ENCODE results near the gene BABAM2. TPM values are rescaled to one million over a fixed set of nuclear protein-coding genes. Genes with fewer than 3 reads are reported as not detected.

BABAM2 gene
- total and polyA plus RNA-seq, 7 donors = 34.2 to 74.5 (median 52.3) TPM

- no peak for TF ChIP-seq CTCF (IDR thresholded peaks at IDR 0.05)
Measured at GRCh38 chr2:27984153-27984552, 93.6 kb downstream of the BABAM2 start.

GRCh38 chr2:27988306-27988705 is 97.8 kb downstream of the BABAM2 start:
- peaks cover 18% of the 10 kb centered on the region for H3K4me1 ChIP-seq
- intact Hi-C loops (cut with DNase I) = no loop called here
- H3K27ac ChIP-seq = no peak overlapping the region
- ATAC-seq (no peak), DNase-seq (no peak)
- H3K27me3 ChIP-seq (ENCODE audit: insufficient read depth in 3 of 3, low read length in 2 of 3) = no peaks in the 10 kb centered on the region
- no peak overlapping the region for H3K4me3 ChIP-seq
- TF ChIP-seq CTCF (IDR thresholded peaks at IDR 0.05) = no peak
- peaks cover 0 to 3% of the 10 kb centered on the region in 2 donors for H3K36me3 ChIP-seq (ENCODE audit: insufficient read depth in 1 of 2, low read depth in 1 of 2)
- no peaks in the 10 kb centered on the region for H3K9me3 ChIP-seq
- 72 to 85% (median 83%) methylated on average over 3 of the region's 3 CpGs for WGBS, 3 donors

More at GRCh38 chr2:27984153-27984552, 93.6 kb downstream of the BABAM2 start:
- Histone ChIP-seq H3K4me1 (no peaks in the 10 kb centered on the region), H3K27me3 (ENCODE audit: insufficient read depth in 3 of 3, low read length in 2 of 3) (no peaks in the 10 kb centered on the region), H3K36me3 (ENCODE audit: insufficient read depth in 1 of 2, low read depth in 1 of 2) (no peaks in the 10 kb centered on the region), H3K27ac (no peak overlapping the region), H3K9me3 (no peaks in the 10 kb centered on the region), H3K4me3 (no peak overlapping the region)
- ATAC-seq (no peak), DNase-seq (no peak)
- intact Hi-C loops (cut with DNase I) = no loop called here

GRCh38 chr2:27988718-27989117 is 98.2 kb downstream of the BABAM2 start:
- intact Hi-C loops (cut with DNase I) = no loop called here
- Histone ChIP-seq H3K4me3 (no peak overlapping the region), H3K27ac (no peak overlapping the region), H3K9me3 (no peaks in the 10 kb centered on the region), H3K27me3 (ENCODE audit: insufficient read depth in 3 of 3, low read length in 2 of 3) (no peaks in the 10 kb centered on the region), H3K4me1 (peaks cover 22% of the 10 kb centered on the region), H3K36me3 (ENCODE audit: insufficient read depth in 1 of 2, low read depth in 1 of 2) (peaks cover 0 to 3% of the 10 kb centered on the region in 2 donors)
- 78 to 86% (median 79%) methylated on average over 2 of the region's 2 CpGs for WGBS, 3 donors
- ATAC-seq (no peak), DNase-seq (no peak)
- TF ChIP-seq CTCF (IDR thresholded peaks at IDR 0.05) = no peak

GRCh38 chr2:27989149-27989548 is 98.6 kb downstream of the BABAM2 start:
- WGBS, 3 donors = 94 to 97% (median 95%) methylated on average over 2 of the region's 2 CpGs
- TF ChIP-seq CTCF (IDR thresholded peaks at IDR 0.05) = no peak
- ATAC-seq (no peak), DNase-seq (no peak)
- Histone ChIP-seq H3K4me3 (no peak overlapping the region), H3K9me3 (no peaks in the 10 kb centered on the region), H3K27ac (no peak overlapping the region), H3K4me1 (peaks cover 25% of the 10 kb centered on the region), H3K27me3 (ENCODE audit: insufficient read depth in 3 of 3, low read length in 2 of 3) (no peaks in the 10 kb centered on the region), H3K36me3 (ENCODE audit: insufficient read depth in 1 of 2, low read depth in 1 of 2) (peaks cover 0 to 3% of the 10 kb centered on the region in 2 donors)
- intact Hi-C loops (cut with DNase I) = no loop called here

GRCh38 chr2:27990030-27990590 is 99.6 kb downstream of the BABAM2 start:
- no peak for DNase-seq
- H3K27ac ChIP-seq = no peak overlapping the region
- intact Hi-C loops (cut with DNase I) = no loop called here
- 94 to 97% (median 96%) methylated on average over 4 of the region's 4 CpGs for WGBS, 3 donors
- H3K9me3 ChIP-seq = no peaks in the 10 kb centered on the region
- no peaks in the 10 kb centered on the region for H3K27me3 ChIP-seq (ENCODE audit: insufficient read depth in 3 of 3, low read length in 2 of 3)
- no peak for ATAC-seq
- no peak overlapping the region for H3K4me3 ChIP-seq
- H3K4me1 ChIP-seq = peaks cover 25% of the 10 kb centered on the region
- peaks cover 0 to 3% of the 10 kb centered on the region in 2 donors for H3K36me3 ChIP-seq (ENCODE audit: insufficient read depth in 1 of 2, low read depth in 1 of 2)
- TF ChIP-seq CTCF (IDR thresholded peaks at IDR 0.05) = no peak
